H1 (cell line): ENCODE results near the gene PMM1. TPM values are rescaled to one million over a fixed set of nuclear protein-coding genes. Genes with fewer than 3 reads are reported as not detected.
"Not testable (repeated sequence)": the region's sequence is repeated elsewhere in the genome, so short reads cannot be mapped to it uniquely, and the experiment has no call there.

ENCODE experiments used
- CTCF ChIA-PET: fragments of 300-600 bp; sonication (Branson Sonifier 250); formaldehyde crosslinking; loops from one replicate; lab custom pipeline; 2021; ENCODE audit not compliant: partially characterized antibody; lab: Charles Lee
- POLR2A ChIA-PET: fragments of 300-600 bp; sonication (Branson Sonifier 250); formaldehyde crosslinking; loops from one replicate; lab custom pipeline; 2021; ENCODE audit warnings: inconsistent platforms; ENCODE audit not compliant: partially characterized antibody; lab: Charles Lee
- DNase-seq, 2 experiments: peaks; one replicate each; pipeline versions ENCODE4 v3.0.0 to v3.0.0-alpha.2; 2010 to 2022; ENCODE audit warnings: low spot score in 2 of 2, low read depth in 1 of 2, mixed read lengths in 1 of 2
- FAIRE-seq: peaks from 2 replicates; lab custom pipeline; 2011; peaks lifted over from hg19 to GRCh38; lab: Jason Lieb, UNC
- H2AFZ ChIP-seq: 2 replicates; pipeline ENCODE4 v1.8.1; 2012; ENCODE audit warnings: low read length, inconsistent platforms
- H2AK5ac ChIP-seq: 2 replicates; pipeline ENCODE4 v1.6.1; 2013; ENCODE audit warnings: low read depth, low read length
- H2BK120ac ChIP-seq: replicated peaks from 2 replicates; pipeline ENCODE3; 2013; ENCODE audit warnings: low read depth, low read length, inconsistent platforms
- H2BK12ac ChIP-seq: 2 replicates; pipeline ENCODE4 v1.6.1; 2013; ENCODE audit warnings: low read depth, low read length
- H2BK15ac ChIP-seq: 2 replicates; pipeline ENCODE4 v1.6.1; 2013; ENCODE audit warnings: low read length
- H2BK20ac ChIP-seq: 2 replicates; pipeline ENCODE4 v1.6.1; 2013; ENCODE audit warnings: low read length
- H2BK5ac ChIP-seq: 2 replicates; pipeline ENCODE4 v1.6.1; 2013; ENCODE audit warnings: low read depth, low read length
- H3K14ac ChIP-seq: 2 replicates; pipeline ENCODE4 v1.6.1; 2013; ENCODE audit warnings: inconsistent platforms; ENCODE audit not compliant: insufficient read length
- H3K18ac ChIP-seq: 2 replicates; pipeline ENCODE4 v1.6.1; 2013; ENCODE audit warnings: low read length; ENCODE audit errors: extremely low read depth
- H3K23ac ChIP-seq: 2 replicates; pipeline ENCODE4 v1.6.1; 2013; ENCODE audit warnings: inconsistent platforms; ENCODE audit not compliant: insufficient read length
- H3K23me2 ChIP-seq: 2 replicates; pipeline ENCODE4 v1.6.1; 2013; ENCODE audit warnings: low read depth, low read length
- H3K27ac ChIP-seq: 2 replicates; pipeline ENCODE4 v1.6.1; 2011; ENCODE audit warnings: low read depth, low read length, inconsistent platforms
- H3K27me3 ChIP-seq, 4 experiments: replicated peaks in 1 of 4; 1 replicate in 1 of 4; 2 replicates in 3 of 4; pipeline versions ENCODE4 v1.6.1 to v1.8.1; 2011 to 2013; ENCODE audit warnings: low read length in 3 of 4, mild to moderate bottlenecking in 3 of 4, inconsistent platforms in 2 of 4, mixed read lengths in 2 of 4, moderate library complexity in 1 of 4; ENCODE audit not compliant: control insufficient read depth in 3 of 4, insufficient read depth in 3 of 4; ENCODE audit errors: extremely low read depth in 1 of 4
- H3K36me3 ChIP-seq, 4 experiments: 2 replicates each; pipeline versions ENCODE4 v1.6.1 to v1.8.1; 2011 to 2013; ENCODE audit warnings: mild to moderate bottlenecking in 4 of 4, low read length in 3 of 4, moderate library complexity in 2 of 4, control low read depth in 1 of 4, inconsistent platforms in 1 of 4; ENCODE audit not compliant: insufficient read depth in 4 of 4, control insufficient read depth in 2 of 4
- H3K4ac ChIP-seq: replicated peaks from 2 replicates; pipeline ENCODE3; 2013; ENCODE audit warnings: low read length, low read depth, mixed read lengths, inconsistent platforms; ENCODE audit not compliant: insufficient read length
- H3K4me1 ChIP-seq, 4 experiments: replicated peaks in 1 of 4; 1 replicate in 1 of 4; 2 replicates in 3 of 4; pipeline versions ENCODE4 v1.6.1 to v1.8.1; 2011 to 2013; ENCODE audit warnings: low read length in 3 of 4, inconsistent platforms in 2 of 4, mixed read lengths in 1 of 4; ENCODE audit not compliant: insufficient read depth in 4 of 4, control insufficient read depth in 3 of 4
- H3K4me2 ChIP-seq, 2 experiments: 2 replicates each; pipeline versions ENCODE4 v1.6.1 to v1.8.1; 2011 to 2013; ENCODE audit warnings: low read depth in 2 of 2, low read length in 2 of 2, control low read depth in 1 of 2, inconsistent platforms in 1 of 2, mild to moderate bottlenecking in 1 of 2; ENCODE audit not compliant: insufficient read depth in 1 of 2
- H3K4me3 ChIP-seq, 4 experiments: fragments of 200-600, 300-600 bp in 1 of 4; sonication (generic), shearing (Covaris generic), sonication (Bioruptor Twin) in 1 of 4; 2 replicates each; pipeline versions ENCODE4 v1.5.1 to v1.8.1; 2011 to 2016; ENCODE audit warnings: low read length in 4 of 4, low read depth in 3 of 4, control low read depth in 2 of 4, inconsistent platforms in 2 of 4, mild to moderate bottlenecking in 2 of 4, mixed read lengths in 1 of 4, moderate library complexity in 1 of 4; ENCODE audit not compliant: insufficient read depth in 2 of 4; ENCODE audit errors: extremely low read depth in 1 of 4
- H3K56ac ChIP-seq: replicated peaks from 2 replicates; pipeline ENCODE3; 2013; ENCODE audit warnings: low read depth, mild to moderate bottlenecking, mixed read lengths, low read length, inconsistent platforms; ENCODE audit not compliant: insufficient read length
- H3K79me1 ChIP-seq: 2 replicates; pipeline ENCODE4 v1.6.1; 2013; ENCODE audit warnings: low read depth, low read length, control low read depth
- H3K79me2 ChIP-seq, 2 experiments: 2 replicates each; pipeline versions ENCODE4 v1.6.1 to v1.8.1; 2012 to 2013; ENCODE audit warnings: low read length in 2 of 2, mild to moderate bottlenecking in 2 of 2, inconsistent platforms in 1 of 2; ENCODE audit not compliant: insufficient read depth in 2 of 2, control insufficient read depth in 1 of 2
- H3K9ac ChIP-seq, 4 experiments: replicated peaks in 1 of 4; 1 replicate in 1 of 4; 2 replicates in 3 of 4; pipeline versions ENCODE4 v1.6.1 to v1.8.1; 2011 to 2013; ENCODE audit warnings: low read depth in 3 of 4, low read length in 3 of 4, control low read depth in 2 of 4, mild to moderate bottlenecking in 2 of 4, moderate library complexity in 2 of 4, inconsistent platforms in 1 of 4; ENCODE audit errors: extremely low read depth in 1 of 4
- H3K9me3 ChIP-seq, 2 experiments: 2 replicates each; pipeline versions ENCODE4 v1.6.1 to v1.8.1; 2012 to 2013; ENCODE audit warnings: mild to moderate bottlenecking in 2 of 2, moderate library complexity in 2 of 2, control low read depth in 1 of 2, inconsistent platforms in 1 of 2, low read depth in 1 of 2, low read length in 1 of 2, mixed read lengths in 1 of 2; ENCODE audit not compliant: insufficient read depth in 2 of 2
- H4K20me1 ChIP-seq, 2 experiments: replicated peaks in 1 of 2; 2 replicates each; pipeline versions ENCODE3 to v1.8.1; 2011 to 2013; ENCODE audit warnings: inconsistent platforms in 2 of 2, low read length in 2 of 2, mild to moderate bottlenecking in 1 of 2; ENCODE audit not compliant: insufficient read depth in 2 of 2, control insufficient read depth in 1 of 2
- H4K5ac ChIP-seq: 2 replicates; pipeline ENCODE4 v1.6.1; 2013; ENCODE audit warnings: low read length, low read depth, mixed read lengths, inconsistent platforms; ENCODE audit not compliant: insufficient read length
- H4K8ac ChIP-seq: 2 replicates; pipeline ENCODE4 v1.8.0; 2013; ENCODE audit warnings: mild to moderate bottlenecking, moderate library complexity, low read length, inconsistent platforms; ENCODE audit not compliant: insufficient read depth; ENCODE audit errors: extremely low read depth
- H4K91ac ChIP-seq: replicated peaks from 2 replicates; pipeline ENCODE3; 2013; ENCODE audit warnings: low read length, mixed read lengths, inconsistent platforms; ENCODE audit not compliant: insufficient read length
- POLR2AphosphoS5 ChIP-seq: IDR thresholded peaks from 2 replicates; pipeline ENCODE4 v1.6.1; 2011; ENCODE audit warnings: low read depth, low read length
- WGBS, 2 experiments: shearing (Covaris generic) in 1 of 2; methylation state at CpG; one replicate each; pipeline versions ENCODE4 v1.1.6 to v1.1.7; 2013 to 2015; ENCODE audit warnings: low lambda C conversion rate in 2 of 2, mixed read lengths in 2 of 2, inconsistent platforms in 1 of 2, low coverage in 1 of 2, missing lambda C conversion rate in 1 of 2; ENCODE audit not compliant: insufficient replicate concordance in 2 of 2, insufficient coverage in 1 of 2, insufficient read length in 1 of 2; ENCODE audit errors: extremely low coverage in 1 of 2, missing lambda C conversion rate in 1 of 2; 5-methylcytosine and 5-hydroxymethylcytosine counted together
- polyA plus RNA-seq, 7 experiments: library from polyadenylated mRNA; depleted of rRNA in 3 of 7; stranded (reverse) in 5 of 7; unstranded in 2 of 7; fragments of >200 nt in 5 of 7; fragments of 200-250 nt in 2 of 7; gene quantifications; 1 replicate in 5 of 7; 2 replicates in 1 of 7; 4 replicates in 1 of 7; pipeline versions ENCODE4 v1.2.1 to v1.2.3, GENCODE V29; 2011 to 2013; ENCODE audit warnings: missing spikeins in 2 of 7, mixed read lengths in 2 of 7
- total RNA-seq: library from RNA; stranded (reverse); fragmentation: NEBNext Ultra II Directional; extraction: Animal tissue kit (Norgen Biotek cat#: 25700); gene quantifications from 2 replicates; pipeline ENCODE4 v1.2.1, GENCODE V29; 2021

The PMM1 gene
- total and polyA plus RNA-seq, 2 of the 8 experiments (the other 6 are each of a cell fraction or from before 2014, with no cell fraction given), result 11.3 to 20.0 TPM

GRCh38 chr22:41636467-41636866, 46.8 kb upstream of the PMM1 start (continued):
- TF ChIP-seq POLR2AphosphoS5, result no peak

GRCh38 chr22:41634610-41635009, 45.0 kb upstream of the PMM1 start:
- H2BK15ac ChIP-seq, H2BK20ac ChIP-seq, H3K9ac ChIP-seq, H3K9me3 ChIP-seq, H3K18ac ChIP-seq, H4K8ac ChIP-seq, H3K23ac ChIP-seq, H3K23me2 ChIP-seq, DNase-seq, H3K56ac ChIP-seq, H2BK120ac ChIP-seq, H2BK12ac ChIP-seq, H3K79me1 ChIP-seq, H3K4ac ChIP-seq, H3K14ac ChIP-seq, H2AFZ ChIP-seq, H3K4me3 ChIP-seq, H3K27me3 ChIP-seq, H2BK5ac ChIP-seq, H3K4me2 ChIP-seq, H3K27ac ChIP-seq, H3K4me1 ChIP-seq, FAIRE-seq, H4K20me1 ChIP-seq, CTCF ChIA-PET, H4K91ac ChIP-seq, H4K5ac ChIP-seq, H2AK5ac ChIP-seq: not testable (repeated sequence)
- H3K36me3 ChIP-seq, result peaks cover 30 to 78% (median 61%) of the 10 kb centered on the region in 4 experiments
- H3K79me2 ChIP-seq, result peaks cover 0 to 14% of the 10 kb centered on the region in 2 experiments; a peak in 2 of 4 replicates
- WGBS, 2 experiments, result 92% methylated on average over 7 of the region's 8 CpGs; no CpG with 5 or more reads in 1 of the 2 experiments
- POLR2A ChIA-PET, result interaction anchor here (1.3 to 13.3 kb wide), 4 partner anchors 9 to 31 kb away, joined by 3 to 157 read pairs (median 12); partner anchors contain the start of genes DESI1 and XRCC6
